KG1 (cell line): ENCODE data around the gene ITPKA.

ENCODE experiments used
- DNase-seq: peaks from one replicate; lab custom pipeline; 2025; lab: John Stamatoyannopoulos, UW

Gene ITPKA

DNA sequence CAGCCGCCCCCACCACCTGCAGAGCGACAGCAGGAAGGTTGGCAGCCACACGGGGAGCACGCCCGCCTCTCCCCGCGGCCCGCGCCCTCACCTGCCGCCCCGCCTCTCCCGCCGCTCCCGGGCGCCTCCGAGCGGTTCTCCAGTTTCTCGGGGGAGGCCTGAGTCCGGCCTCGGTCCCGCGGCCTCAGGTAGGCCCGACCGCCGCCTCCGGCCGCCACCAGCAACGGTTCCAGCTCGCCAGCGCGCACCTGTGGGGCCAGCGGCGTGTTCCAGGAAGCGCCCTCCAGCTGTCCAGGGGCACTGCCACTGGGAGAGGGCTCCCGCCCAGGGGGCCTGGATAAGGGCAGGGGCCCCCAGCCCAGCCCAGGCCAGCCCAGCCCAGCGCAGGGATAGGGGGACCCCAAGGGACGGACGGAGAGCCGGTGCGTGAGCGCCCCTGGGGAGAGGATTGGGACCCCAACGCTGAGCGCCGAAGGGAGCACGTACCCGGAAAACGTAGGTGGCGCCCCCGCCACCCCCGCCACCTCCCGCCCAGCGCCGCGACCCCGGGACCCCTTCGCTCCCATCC is 17.7 kb downstream of the ITPKA start:
- no peak for DNase-seq

- no peak for DNase-seq
These were observed 18.3 kb downstream of the ITPKA start for GRCh38 chr15:41511899-41512369.

- DNase-seq, result no peak
These were observed 18.9 kb downstream of the ITPKA start for GRCh38 chr15:41512512-41512939.

DNA sequence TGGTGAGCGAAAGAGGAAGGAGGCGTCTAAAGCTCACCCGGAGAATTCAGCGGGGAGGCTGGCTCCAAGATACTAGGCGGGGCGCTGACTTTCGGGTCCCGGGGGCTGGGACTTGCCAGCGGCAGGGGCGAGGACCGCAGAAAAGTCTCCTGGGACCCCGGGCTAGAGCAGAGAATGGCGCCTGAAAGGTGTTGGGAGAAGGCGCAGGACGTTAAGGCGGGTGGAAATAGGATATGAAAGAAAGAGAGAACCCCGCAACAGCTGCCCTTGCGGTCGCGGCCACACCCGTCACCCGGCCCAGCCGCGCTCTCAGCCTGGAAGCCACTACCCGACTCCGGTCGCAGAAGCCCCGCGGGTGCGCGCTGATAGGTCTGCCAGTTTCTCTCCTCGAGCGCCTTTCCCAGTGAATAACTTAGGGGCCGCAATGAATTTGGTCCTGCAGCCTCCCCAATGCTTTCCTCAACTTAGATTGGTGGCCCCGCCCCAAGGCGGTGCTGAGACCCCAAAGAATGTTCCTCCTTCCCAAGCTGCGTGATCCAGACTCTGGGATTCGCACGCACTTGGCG is 19.3 kb downstream of the ITPKA start:
- no peak for DNase-seq

DNA sequence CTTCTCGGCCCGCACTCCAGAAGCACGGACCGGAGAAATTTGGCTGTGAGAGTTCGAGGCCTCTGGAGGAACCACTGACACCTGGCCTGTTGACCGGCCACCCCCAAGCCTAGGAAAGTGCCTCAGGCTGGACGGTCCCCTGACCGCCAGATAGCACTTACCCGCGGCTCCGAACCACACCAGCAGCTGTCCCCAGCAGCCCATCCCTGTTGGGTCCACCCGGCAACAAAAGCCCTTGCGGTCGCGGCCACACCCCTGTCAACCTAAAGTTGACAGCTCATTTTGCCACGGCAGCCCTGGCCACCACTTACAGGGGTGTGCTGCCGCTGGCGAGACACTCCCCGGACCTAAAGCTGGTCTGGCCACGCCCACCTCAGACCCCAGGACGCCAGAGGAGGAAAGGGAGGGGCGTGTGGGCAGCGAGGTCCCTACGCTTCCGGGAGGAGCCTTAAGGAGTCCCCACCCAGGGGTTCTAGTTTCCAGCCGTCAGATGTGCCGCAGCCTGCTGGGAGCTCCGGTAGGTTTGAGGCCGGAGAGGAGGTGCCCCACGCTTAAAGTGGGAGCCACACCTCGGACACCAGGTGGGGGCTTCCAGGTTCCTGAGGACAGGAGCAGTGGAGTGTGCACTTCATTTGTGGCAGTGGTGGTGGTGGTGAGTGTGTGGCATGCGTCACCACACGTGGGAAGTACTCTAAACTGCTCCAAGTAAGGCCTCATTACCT is 20.0 kb downstream of the ITPKA start, which contains the start of gene LTK:
TSS of gene LTK (minus strand) at position 322 of the 722 bp plus-strand sequence. CDS start at position 204, 118 bp downstream.
- DNase-seq, result no peak

DNA sequence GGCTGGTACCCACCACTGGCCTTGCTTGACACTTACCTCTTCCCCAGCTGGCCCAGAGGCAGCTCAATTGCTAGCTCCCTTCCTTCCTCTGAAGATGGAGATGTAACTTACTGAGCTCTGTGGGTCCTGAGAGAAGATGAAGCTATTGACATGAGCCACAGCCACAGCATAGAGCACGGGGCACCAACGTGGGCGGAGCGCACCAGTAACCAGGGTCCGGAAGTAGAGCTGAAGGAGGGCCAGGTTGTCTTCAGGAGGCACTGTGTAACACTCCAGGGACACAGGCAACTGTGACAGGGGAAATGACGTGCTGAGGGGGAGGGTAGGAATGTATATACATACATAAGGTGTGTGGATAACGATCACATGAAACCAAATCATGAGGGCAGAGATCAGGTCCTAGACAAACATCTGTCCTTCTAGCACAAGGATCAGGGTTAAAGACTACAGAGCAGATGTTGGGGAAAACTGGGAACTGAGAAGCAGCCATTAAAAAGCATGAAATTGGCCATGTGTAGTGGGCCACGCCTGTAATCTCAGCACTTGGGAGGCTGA is 24.3 kb downstream of the ITPKA start:
- DNase-seq, result no peak

DNA sequence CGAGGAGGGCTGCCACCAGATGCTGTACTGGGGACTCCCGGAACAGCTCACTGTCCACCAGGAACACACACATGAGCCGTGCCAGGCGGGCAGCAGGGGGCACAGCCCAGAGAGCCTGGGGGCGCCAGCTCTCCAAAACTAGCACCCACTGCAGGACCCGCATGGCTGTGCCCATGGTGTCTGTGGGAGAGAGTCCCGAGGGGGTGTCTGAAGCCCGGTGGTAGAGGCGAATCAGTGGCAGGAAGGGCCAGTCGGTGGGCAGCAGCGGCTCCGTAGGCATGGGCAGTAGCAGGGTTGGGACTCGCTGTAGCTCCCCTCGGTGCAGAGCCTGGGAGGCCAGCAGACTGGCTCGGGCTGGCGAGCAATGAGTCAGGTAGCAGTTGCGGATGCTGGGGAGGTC is 27.0 kb downstream of the ITPKA start:
- no peak for DNase-seq

DNA sequence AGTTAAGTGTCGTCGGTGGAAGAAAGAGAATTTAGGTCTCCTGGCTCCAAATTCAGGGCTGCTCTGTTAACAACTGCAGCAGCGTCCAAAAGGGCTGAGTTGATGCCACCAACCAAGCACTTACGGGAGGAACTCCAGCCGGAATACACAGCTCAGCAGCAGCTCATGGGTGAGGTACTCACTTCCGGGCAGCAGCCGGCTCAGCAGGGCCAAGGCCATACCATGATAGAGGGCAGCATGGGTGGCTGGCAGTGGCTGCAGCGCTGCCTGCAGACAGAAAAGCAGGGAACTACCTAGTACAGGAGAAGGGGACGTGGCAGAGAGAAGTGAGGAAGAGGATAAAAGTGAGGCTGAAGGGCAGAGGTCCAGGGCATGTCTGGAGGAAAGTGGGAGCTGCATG is 27.9 kb downstream of the ITPKA start:
- no peak for DNase-seq

DNA sequence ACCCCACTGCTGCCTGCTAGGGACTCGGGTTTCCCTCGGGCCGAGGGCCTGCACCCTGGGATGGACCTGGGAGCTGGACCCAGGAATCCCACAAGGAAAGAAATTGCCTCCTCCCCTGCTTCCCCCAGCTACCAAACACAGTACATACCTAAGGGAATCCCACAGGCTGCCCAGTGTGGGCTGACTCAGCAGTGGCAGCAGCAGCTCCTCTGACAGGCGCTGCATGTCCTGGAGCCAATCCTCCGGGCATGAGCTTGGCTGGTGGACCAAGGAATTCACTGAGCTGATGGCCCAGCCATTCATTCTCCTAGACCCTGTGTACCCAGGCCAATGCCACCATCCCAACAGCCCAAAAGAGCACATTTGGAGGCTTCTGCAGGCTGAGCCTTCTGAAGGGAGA is 29.4 kb downstream of the ITPKA start:
- DNase-seq, result no peak

GRCh38 chr15:41530363-41530956 is 36.8 kb downstream of the ITPKA start:
- no peak for DNase-seq

- no peak for DNase-seq
These were observed 41.9 kb downstream of the ITPKA start for GRCh38 chr15:41535544-41535943.

DNA sequence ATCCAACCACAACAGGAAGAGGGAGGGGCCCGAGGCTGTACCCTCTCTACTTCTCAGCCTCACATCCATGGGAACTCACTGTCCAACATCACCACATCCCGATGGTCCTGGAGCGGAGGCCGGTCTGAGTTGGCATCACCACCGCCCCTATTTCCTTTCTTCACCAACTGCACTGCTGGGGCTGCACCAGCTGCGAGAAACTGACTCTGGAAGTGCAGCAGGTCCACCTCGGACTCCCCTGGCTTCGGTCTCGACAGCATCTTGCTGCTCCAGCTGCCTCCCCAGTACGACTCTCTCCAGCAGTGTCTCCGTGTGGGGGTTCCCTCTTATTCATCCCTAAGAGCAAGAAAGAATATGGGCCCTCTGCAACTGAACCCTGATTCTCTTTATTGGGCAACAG is 43.2 kb downstream of the ITPKA start:
- DNase-seq, result no peak

DNA sequence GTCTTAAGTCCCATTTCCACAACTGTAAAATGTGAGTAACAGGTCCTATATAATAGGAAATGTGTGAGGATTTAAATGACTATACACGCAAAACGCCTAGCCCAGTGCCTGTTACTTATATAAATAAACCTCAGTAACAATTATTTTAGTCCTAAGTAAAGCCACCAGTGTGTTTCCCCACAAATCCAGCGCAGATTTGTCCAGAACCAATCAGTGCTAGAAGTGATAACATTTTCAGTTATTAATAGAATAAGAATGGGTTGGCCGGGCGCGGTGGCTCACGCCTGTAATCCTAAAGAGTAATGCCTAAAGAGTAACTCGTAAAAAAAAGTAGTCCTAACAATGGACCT is 49.8 kb downstream of the ITPKA start:
- no peak for DNase-seq

DNA sequence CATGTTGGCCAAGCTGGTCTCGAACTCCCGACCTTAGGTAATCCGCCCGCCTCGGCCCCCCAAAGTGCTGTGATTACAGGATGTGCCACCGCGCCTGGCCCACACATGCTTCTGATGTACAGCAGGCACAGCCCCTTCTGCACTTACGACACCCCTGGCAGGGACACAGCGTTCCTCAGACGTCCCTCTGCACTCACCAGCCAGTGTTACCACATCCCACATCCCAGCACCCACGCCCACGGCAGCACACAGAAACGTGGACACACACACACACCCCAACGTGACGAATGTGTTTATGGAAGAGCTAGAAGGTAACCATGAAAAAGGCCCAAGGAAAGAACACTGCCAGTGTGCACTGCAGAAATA is 51.0 kb downstream of the ITPKA start:
- DNase-seq, result no peak

DNA sequence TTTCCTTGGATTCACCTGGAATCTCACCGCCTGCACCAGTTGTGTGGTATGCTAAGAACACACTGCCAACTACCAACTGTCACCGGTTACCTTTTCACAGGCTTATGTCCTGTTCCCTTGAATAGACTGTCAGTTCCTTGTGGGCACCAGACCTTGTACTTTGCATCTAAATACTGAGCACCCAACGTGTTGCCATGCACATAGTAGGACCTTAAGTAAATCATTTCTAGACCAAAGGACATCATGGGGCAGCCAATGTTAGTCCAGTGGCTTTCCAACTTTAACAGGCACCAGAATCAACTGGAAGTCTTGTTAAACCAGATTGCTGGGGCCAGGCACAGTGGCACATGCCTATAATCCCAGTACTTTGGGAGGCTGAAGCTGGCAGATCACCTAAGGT is 51.5 kb downstream of the ITPKA start:
- no peak for DNase-seq

- DNase-seq, result no peak
These were observed 53.4 kb downstream of the ITPKA start for GRCh38 chr15:41546851-41547786.

GRCh38 chr15:41550066-41550775 is 56.5 kb downstream of the ITPKA start:
- no peak for DNase-seq
